ENCODE results near the gene ZNF467.

ZNF467 gene, protein sequence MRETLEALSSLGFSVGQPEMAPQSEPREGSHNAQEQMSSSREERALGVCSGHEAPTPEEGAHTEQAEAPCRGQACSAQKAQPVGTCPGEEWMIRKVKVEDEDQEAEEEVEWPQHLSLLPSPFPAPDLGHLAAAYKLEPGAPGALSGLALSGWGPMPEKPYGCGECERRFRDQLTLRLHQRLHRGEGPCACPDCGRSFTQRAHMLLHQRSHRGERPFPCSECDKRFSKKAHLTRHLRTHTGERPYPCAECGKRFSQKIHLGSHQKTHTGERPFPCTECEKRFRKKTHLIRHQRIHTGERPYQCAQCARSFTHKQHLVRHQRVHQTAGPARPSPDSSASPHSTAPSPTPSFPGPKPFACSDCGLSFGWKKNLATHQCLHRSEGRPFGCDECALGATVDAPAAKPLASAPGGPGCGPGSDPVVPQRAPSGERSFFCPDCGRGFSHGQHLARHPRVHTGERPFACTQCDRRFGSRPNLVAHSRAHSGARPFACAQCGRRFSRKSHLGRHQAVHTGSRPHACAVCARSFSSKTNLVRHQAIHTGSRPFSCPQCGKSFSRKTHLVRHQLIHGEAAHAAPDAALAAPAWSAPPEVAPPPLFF

DNA sequence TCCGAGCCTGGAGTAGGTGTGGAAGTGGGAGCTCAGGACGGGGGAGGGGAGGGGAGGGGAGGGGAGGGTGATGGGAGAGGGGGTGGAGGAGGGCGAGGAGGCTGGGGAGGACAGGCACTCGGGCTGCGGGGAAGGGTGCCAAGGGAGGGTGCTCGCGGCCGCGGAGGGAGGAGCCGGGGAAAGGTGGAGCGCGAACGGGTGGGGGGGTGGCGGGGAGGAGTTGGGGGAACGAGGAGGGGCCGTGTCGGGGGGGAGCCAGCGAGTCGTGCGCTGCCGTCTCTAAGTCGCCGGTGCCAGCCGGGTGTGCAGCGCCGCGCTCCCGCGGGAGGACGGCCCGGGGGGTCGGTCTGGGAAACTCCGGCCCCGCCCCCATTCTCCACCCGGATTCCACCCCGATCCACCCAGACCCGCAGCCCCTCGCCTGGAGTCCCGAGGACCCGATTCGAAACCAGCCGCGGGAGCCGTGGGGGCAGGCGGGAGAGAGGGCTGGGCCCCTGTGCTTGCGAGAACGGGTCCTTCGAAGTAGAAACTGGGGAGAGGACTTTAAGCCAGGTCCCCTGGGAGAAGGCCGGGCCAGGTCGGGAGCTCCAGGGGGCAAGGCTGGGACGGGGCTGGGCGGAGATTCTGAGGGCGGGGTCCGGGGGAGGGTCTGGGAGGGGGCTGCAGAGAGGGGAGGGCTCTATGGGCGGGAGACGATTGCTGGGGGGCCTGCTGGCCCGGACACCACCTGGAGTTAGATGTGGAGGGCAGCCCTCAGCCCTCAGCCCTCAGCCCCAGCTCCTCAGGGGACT lies at the start of gene ZNF467:
Gene ZNF467 (minus strand): TSS at position 143 of the 791 bp plus-strand sequence. CDS start 2,556 bp downstream, outside the sequence.
- DNase-seq (ENCODE audit: low spot score): no peak

DNA sequence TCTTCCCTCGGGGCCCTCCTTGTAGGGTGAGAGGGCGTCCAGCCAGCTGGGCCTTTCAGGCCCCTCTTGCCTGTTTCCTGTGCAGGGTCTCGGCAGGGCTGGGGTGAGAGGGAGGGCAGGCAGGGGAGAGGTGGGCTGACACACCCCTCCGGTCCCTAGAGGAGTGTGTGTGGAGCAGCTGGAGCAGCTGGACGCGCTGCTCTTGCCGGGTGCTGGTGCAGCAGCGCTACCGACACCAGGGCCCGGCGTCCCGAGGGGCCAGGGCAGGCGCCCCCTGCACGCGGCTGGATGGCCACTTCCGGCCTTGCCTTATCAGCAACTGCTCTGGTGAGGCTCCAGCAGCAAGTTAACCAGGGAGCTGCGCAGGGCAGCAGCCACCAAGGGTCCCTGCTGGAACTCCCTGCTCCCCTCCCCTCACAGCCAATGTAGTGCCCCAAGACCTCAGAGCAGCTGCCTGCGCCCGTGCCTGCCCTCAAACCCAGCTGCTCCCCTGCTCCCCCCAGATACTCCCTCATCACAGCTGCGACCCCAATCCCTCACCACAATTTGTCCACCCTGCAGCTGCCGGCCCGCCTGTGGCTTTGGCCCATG lies 49.1 kb upstream of the ZNF467 start:
- no peak for DNase-seq (ENCODE audit: low spot score)

DNA sequence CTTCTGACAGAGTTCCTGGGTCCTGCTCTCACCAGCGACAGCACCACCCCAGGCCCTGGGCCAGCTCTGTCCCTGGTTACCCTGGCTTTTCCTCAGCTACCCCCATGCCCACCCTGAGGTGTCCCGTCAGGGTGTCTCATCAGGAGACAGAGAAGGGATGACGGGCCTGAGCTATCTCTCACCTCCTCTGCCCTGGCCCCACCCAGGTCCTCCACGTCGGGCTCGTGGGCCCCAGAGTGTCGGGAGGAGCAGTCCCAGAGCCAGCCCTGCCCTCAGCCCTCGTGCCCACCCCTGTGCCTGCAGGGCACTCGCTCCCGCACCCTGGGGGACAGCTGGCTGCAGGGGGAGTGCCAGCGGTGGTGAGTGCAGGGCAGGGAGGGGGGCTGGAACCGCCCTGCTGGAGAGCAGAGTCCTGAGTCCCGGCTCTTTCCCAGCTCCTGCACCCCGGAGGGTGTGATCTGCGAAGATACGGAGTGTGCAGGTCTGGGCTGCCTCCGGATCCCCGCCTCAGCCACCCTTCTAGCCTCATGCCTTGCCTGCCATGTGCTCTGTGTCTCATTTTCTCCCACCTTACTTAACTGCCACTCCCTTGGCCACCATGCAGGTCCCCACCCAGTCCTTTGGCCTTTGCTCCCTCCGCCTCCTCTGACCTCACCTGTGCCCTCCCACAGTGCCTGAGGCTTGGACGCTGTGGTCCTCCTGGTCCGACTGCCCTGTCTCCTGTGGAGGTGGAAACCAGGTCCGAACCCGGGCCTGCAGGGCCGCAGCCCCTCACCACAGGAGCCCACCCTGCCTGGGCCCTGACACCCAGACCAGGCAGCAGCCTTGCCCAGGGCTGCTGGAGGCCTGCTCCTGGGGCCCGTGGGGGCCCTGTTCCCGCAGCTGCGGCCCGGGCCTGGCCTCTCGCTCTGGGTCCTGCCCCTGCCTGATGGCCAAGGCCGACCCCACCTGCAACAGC lies 48.1 kb upstream of the ZNF467 start:
- no peak for DNase-seq (ENCODE audit: low spot score)

DNA sequence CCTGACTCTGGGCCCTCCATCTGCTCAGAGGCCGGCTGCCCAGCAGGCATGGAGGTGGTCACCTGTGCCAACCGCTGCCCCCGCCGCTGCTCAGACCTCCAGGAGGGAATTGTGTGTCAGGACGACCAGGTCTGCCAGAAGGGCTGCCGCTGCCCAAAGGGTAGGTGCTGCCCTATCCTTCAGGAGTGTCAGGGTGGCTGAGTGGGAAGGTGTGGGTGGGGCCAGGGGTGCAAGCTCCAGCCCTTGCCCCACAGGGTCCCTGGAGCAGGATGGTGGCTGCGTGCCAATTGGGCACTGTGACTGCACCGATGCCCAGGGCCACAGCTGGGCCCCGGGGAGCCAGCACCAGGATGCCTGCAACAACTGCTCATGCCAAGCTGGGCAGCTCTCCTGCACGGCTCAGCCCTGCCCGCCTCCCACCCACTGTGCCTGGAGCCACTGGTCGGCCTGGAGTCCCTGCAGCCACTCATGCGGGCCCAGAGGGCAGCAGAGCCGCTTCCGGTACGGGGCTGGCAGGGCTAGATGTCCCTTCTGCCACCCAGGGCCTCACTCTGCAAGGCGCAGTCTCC lies 47.3 kb upstream of the ZNF467 start:
- no peak for DNase-seq (ENCODE audit: low spot score)

DNA sequence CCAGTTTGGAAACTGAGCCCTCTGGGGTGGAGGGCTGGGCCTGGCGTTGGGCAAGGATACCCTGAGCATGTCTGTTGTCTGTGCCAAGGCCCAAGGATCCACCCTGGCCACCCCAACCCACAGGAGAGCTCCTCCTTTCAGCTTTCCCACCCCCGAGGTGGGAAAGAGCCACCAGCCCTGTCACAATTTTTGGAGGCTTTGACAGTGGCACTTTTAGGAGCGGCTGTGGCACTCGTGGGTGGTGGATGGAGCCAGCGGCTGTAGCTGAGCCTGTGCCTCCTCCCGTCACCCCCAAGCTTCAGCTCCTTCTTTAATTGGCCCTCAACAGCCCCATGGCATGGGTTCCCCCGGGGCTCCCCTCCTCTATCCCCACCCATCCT lies 46.6 kb upstream of the ZNF467 start:
- no peak for DNase-seq (ENCODE audit: low spot score)

DNA sequence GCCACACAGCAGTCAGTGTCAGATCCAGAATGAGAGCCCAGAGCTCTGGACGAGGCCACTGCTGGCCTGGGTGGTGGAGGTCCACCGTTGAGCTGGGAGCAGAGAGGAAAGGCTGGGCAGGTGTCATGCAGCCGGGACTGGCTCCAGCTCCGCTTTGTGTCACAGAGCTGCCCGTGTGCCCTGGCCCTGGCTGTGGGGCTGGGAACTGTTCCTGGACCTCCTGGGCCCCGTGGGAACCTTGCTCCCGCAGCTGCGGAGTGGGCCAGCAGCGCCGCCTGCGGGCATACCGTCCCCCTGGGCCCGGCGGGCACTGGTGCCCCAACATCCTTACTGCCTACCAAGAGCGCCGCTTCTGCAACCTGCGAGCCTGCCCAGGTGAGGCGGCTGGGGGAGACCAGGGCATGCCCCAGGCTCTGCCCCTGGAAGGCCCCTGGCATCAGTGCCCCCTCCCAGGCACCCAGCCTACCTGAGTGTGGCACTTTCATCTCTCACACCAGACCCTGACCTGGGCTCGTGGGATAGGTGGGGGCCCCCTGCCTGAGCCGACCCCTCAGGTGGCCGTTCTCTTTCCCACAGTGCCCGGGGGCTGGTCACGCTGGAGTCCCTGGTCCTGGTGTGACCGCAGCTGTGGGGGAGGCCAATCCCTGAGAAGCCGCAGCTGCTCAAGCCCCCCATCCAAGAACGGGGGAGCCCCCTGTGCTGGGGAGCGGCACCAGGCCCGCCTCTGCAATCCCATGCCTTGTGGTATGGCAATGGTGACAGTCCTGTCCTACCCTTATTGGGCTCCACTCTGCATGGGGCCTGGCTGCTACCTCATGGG lies 46.0 kb upstream of the ZNF467 start:
- DNase-seq (ENCODE audit: low spot score): no peak

DNA sequence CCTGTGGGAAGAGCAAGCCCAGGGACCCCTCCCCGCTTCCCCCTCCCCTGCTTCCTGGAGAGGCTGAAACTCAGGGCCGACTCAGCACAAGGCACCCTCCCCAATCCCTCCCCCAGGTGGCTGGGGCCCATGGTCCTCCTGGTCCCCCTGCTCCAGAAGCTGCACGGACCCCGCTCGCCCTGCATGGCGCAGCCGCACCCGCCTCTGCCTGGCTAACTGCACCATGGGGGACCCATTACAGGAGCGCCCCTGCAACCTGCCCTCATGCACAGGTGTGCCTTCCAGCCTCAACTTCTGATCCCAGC lies 45.1 kb upstream of the ZNF467 start:
- no peak for DNase-seq (ENCODE audit: low spot score)

DNA sequence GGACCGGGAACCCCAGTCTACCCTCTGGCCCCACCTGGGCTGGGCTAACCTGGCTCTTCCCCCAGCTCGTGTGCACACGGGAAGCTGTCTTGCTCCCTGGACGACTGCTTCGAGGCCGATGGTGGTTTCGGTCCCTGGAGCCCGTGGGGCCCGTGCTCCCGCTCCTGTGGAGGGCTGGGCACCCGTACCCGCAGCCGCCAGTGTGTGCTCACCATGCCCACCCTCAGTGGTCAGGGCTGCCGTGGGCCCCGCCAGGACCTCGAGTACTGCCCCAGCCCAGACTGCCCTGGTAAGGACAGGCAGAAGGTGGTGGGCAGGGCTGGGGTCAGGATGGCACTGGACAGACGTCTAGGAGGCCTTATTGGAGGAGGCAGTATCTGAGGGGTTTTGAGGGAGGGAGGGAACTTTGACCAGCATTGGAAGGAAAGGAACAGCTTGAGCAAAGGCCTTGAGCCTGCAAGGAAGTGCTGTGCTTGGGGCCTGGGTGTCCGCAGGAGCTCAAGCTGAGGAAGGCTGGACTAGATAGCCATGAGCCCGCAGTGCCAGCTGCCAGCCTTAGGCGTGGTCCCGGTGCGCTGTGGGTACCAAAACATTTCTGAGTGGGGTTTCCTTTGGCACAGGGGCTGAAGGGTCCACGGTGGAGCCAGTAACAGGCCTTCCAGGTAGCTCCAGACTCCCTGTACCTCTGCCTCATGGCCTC lies 44.6 kb upstream of the ZNF467 start:
- no peak for DNase-seq (ENCODE audit: low spot score)

DNA sequence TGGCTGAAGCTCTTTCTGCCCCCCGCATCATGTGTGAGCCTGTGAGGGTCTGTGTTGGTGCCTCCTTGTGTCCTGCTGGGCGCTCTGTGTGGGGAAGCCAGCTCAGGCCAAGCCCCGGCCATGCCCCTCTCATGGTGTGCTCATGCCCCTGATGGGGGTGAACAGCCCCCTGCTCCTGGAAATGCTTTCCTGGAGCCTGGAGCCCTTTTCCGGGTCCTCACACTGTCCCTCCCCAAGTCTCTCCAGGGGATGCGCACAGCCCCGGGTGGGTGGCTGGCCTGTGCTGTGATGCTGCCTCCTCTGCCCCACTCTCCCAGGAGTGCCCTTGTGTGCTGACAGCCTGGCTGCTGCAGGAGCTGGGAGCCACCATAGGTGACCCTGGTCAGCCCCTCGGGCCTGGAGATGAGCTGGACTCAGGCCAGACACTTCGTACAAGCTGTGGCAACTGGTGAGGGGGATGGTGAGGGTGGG lies 43.9 kb upstream of the ZNF467 start:
- DNase-seq (ENCODE audit: low spot score): no peak

DNA sequence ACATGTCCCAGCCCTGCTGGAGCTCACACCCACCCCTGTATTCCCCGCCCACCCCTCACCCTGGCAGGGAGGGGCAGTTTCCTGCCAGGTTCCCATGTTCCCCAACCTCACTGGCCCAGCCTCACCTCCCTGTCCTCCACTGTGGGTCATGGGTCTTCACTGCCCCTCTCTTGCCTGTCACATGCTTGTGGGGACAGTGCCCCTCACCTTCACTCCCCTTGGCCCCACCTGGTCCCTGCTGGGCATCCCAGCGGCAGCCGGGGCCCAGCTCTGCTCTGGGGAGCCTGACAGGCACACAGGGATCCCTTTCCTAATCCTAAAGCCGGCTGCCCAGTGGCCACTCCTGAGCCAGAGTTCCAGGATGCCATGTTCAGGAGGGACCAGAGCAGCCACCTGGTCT lies 43.4 kb upstream of the ZNF467 start:
- DNase-seq (ENCODE audit: low spot score): no peak

DNA sequence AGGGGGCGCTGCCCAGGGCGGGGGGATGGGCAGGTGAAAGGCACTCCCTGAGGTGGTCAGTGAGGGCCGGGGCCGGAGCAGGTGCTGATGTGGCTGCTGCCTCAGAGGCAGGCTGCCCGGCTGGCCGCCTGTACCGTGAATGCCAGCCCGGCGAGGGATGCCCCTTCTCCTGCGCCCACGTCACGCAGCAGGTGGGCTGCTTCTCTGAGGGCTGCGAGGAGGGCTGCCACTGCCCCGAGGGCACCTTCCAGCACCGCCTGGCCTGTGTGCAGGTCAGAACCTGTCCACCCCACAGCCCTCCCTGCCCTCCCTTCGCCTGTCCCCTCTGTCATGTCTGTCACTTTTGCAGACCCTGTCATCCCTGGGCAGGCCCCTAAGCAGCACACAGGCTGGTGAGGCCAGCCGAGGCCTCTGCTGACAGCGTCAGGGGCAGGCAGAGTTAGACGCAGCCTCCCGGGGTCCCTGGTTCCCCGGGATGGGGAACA lies 42.9 kb upstream of the ZNF467 start:
- no peak for DNase-seq (ENCODE audit: low spot score)

DNA sequence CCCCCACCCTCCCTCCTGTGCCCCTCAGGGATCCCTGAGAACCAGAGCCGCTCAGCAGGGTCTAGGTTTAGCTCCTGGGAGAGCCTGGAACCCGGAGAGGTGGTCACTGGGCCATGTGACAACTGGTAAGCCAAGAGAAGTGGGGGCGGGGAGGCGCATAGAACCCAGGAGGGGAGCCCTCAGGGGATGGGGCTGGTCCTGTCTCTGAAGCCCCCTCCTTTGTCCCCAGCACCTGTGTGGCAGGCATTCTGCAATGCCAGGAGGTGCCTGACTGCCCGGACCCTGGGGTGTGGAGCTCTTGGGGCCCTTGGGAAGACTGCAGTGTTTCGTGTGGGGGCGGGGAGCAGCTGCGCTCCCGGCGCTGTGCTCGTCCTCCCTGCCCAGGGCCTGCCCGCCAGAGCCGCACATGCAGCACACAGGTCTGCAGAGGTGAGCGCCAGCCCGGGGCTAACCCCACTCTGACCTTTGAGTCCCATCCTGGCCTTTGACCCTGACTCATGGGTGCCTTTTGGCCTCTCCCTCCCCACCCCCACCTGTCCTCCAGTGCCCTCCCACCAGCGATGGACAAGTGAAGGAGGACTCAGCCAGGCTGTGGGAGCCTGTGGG lies 42.4 kb upstream of the ZNF467 start:
- no peak for DNase-seq (ENCODE audit: low spot score)

DNA sequence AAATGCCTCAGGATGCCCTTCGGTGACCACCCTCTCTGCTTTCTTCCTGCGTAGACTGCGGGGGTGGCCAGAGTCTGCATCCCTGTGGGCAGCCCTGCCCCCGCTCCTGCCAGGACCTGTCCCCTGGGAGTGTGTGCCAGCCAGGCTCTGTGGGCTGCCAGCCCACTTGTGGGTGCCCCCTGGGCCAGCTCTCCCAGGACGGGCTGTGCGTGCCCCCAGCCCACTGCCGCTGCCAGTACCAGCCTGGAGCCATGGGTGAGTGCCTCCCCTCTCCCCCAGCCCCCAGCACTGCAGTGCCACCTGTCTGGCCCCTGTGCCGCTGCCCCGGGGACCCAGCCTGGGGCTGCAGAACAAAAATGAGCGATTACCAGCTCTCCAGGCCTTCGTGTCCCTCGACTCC lies 41.7 kb upstream of the ZNF467 start:
- DNase-seq (ENCODE audit: low spot score): no peak

DNA sequence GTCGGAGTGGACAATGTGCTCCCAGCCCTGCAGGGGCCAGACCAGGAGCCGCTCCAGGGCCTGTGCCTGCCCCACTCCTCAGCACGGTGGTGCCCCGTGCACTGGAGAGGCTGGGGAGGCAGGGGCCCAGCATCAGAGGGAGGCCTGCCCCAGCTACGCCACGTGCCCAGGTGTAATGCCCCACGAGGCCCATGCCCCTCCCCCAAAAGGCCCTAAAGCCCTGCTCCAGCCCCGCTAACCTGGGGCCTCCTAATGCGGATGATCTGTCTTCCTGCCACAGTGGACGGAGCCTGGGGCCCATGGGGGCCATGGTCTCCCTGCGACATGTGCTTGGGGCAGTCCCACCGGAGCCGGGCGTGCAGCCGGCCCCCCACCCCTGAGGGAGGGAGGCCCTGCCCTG lies 41.1 kb upstream of the ZNF467 start:
- no peak for DNase-seq (ENCODE audit: low spot score)

DNA sequence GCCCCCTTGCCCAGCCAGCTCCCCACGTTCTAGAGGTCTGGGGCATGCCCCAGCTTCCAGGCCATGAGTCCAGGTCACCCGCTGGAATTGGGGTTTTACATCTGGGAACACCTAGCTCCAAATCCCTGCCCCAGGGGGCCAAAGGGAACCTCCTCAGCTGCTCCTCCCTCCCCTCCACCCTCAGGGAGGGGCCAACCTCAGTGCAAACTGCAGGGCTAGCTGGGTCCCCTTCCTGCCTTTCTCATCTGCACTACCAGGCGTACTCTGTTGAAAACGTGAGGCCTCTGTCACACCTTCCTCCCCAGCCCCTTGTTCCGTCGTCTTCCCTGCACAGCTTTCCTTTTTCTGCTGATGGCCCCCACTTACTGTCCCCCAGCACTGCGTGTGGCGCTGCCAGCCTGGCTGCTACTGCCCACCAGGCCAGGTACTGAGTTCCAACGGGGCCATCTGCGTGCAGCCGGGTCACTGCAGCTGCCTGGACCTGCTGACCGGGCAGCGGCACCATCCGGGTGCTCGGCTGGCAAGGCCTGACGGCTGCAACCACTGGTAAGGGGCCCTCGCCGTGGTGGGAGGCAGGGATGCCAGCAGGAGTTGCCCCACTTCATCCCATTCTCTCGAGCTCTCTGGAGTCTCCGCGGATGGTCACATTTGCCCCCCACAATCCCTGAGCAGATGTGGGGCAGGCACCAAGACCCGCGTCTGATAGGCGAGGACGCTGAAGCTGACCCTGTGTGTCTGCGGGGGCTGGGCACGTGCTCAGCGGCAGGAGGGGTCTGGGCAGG lies 40.1 kb upstream of the ZNF467 start:
- no peak for DNase-seq (ENCODE audit: low spot score)

DNA sequence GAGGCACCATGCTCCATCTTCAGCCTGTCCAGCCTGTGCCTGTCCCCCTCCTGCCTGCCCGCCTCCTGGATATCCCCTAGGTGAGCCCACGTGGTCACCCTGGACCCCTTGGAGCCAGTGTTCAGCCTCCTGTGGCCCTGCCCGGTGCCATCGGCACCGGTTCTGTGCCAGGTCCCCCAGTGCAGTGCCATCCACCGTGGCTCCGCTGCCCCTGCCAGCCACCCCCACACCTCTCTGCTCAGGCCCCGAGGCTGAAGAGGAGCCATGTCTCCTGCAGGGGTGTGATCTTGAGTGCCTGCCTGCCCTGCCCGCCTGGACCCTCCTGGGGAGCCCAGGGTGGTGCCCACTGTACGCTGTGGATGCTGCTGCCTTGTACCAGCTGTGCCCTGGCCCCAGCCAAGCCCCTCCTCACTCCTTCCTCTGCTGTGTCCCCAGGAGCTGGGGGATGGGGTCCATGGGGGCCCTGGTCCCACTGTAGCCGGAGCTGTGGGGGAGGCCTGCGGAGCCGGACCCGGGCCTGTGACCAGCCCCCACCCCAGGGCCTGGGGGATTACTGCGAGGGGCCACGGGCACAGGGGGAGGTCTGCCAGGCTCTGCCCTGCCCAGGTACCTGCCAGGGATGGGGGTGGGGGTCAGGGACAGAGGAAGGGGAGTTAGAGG lies 38.6 kb upstream of the ZNF467 start:
- DNase-seq (ENCODE audit: low spot score): no peak

DNA sequence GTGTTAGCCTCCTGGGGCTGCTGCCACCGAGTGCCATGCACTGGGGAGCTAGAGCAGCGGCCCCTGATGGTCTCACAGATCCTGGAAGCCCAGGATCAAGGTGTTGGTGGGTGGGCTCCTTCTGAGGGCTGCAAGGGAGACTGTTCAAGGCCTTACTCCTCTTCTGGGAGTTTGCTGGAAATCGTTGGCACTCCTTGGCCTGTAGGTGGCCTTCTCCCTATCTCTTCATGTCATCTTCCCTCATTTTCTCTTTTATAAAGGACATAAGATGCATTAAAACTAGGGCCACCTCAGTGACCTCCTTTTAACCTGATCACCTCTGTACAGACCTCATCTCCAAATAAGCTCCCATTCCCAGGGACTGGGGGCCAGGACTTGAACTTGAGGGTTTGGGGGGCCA lies 37.8 kb upstream of the ZNF467 start:
- DNase-seq (ENCODE audit: low spot score): no peak

DNA sequence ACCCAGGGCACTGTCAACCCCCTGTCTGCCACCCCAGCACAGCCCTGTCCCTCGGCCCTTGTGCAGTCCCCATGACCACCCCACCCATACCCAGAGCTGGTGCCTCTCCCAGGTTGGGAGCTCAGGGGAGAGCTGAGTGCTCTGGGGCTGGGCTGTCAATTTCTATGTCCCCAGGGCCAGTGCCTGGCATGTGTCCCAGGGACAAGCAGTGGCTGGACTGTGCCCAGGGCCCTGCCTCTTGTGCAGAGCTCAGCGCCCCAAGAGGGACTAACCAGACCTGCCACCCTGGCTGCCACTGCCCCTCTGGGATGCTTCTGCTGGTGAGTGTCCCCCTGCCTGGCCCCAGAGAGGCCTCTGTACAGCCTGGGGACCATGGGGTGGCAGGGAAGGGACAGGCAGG lies 35.8 kb upstream of the ZNF467 start:
- DNase-seq (ENCODE audit: low spot score): no peak

Measured in germinal center (tissue), 1 donor.